Effector memory CD4-positive, alpha-beta T cell (primary cell): Measurements from ENCODE around the gene AGAP1.

Source experiments
- DNase-seq, 3 donors: peaks; one replicate each; pipeline ENCODE4 v3.0.0-alpha.2; 2020
- H3K27ac ChIP-seq: 2 replicates; pipeline ENCODE4 v1.7.0; 2013; ENCODE audit warnings: mild to moderate bottlenecking, low read length, moderate library complexity; ENCODE audit not compliant: insufficient read depth, poor library complexity, severe bottlenecking
- H3K27me3 ChIP-seq: replicated peaks from 2 replicates; pipeline ENCODE4 v1.7.0; 2013; ENCODE audit warnings: mild to moderate bottlenecking, low read length; ENCODE audit not compliant: insufficient read depth, control insufficient read depth, poor library complexity, severe bottlenecking
- H3K36me3 ChIP-seq: 2 replicates; pipeline ENCODE4 v1.7.0; 2013; ENCODE audit warnings: mild to moderate bottlenecking, low read length, moderate library complexity; ENCODE audit not compliant: control insufficient read depth, insufficient read depth
- H3K4me1 ChIP-seq: 2 replicates; pipeline ENCODE4 v1.7.0; 2013; ENCODE audit warnings: low read length, mild to moderate bottlenecking; ENCODE audit not compliant: control insufficient read depth, insufficient read depth, poor library complexity, severe bottlenecking
- H3K4me3 ChIP-seq: 2 replicates; pipeline ENCODE4 v1.7.0; 2013; ENCODE audit warnings: low read length, low read depth, mild to moderate bottlenecking; ENCODE audit not compliant: insufficient read depth, poor library complexity, severe bottlenecking
- H3K9me3 ChIP-seq: 2 replicates; pipeline ENCODE4 v1.7.0; 2013; ENCODE audit warnings: mild to moderate bottlenecking, low read length, moderate library complexity; ENCODE audit not compliant: control insufficient read depth

Gene AGAP1

GRCh38 chr2:235616885-235617284 is 123.0 kb downstream of the AGAP1 start:
- Histone ChIP-seq H3K9me3 (no peaks in the 10 kb centered on the region), H3K4me1 (no peaks in the 10 kb centered on the region), H3K27me3 (no peaks in the 10 kb centered on the region), H3K27ac (no peak overlapping the region), H3K4me3 (no peak overlapping the region), H3K36me3 (no peaks in the 10 kb centered on the region)
- no peak for DNase-seq

DNA sequence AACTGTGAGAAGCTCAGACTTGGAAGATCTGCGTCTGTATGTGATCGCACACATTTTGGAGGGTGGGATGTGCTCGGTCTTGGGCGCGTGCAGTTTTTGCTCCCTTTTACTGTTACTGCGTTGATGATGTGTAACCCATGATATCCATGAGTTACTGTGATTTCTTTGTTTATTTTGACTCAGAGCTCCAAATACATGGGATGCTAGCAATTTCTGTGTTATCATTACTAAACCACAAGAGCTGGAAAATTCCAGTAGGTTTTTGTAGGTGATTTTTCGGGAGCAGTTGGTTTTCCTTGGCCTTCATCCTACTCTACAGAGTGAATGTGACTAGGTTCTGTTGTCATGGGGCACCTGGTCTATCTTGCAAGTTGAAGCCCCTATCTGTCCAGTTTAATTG is 124.2 kb downstream of the AGAP1 start:
- Histone ChIP-seq H3K4me3 (no peak overlapping the region), H3K27me3 (no peaks in the 10 kb centered on the region), H3K27ac (no peak overlapping the region), H3K9me3 (no peaks in the 10 kb centered on the region), H3K36me3 (no peaks in the 10 kb centered on the region), H3K4me1 (no peaks in the 10 kb centered on the region)
- DNase-seq = no peak

- DNase-seq = no peak
- Histone ChIP-seq H3K4me1 (no peaks in the 10 kb centered on the region), H3K27me3 (no peaks in the 10 kb centered on the region), H3K4me3 (no peak overlapping the region), H3K36me3 (no peaks in the 10 kb centered on the region), H3K9me3 (no peaks in the 10 kb centered on the region), H3K27ac (no peak overlapping the region)
Measured at GRCh38 chr2:235619544-235619943, 125.7 kb downstream of the AGAP1 start.

DNA sequence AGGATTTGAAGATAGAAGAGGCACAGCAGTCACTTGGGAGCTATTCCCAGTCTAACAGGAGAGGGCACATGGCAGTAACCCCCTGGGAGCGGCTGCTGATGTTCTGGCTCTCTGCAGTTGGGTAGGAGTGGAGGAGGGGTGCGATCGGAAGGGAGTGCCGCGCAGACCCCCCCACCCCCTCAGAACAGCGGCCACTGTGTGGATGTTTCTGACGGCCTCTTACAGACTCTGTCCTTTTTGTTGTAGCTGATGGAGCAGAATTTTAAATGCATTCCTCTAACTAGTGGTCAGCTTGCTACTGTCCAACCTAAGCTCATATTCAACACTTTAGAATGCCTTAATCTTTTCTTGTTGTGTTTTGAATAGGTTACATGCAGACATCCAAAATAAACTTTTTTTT is 127.9 kb downstream of the AGAP1 start:
- H3K4me3 ChIP-seq = no peak overlapping the region
- no peak for DNase-seq

DNA sequence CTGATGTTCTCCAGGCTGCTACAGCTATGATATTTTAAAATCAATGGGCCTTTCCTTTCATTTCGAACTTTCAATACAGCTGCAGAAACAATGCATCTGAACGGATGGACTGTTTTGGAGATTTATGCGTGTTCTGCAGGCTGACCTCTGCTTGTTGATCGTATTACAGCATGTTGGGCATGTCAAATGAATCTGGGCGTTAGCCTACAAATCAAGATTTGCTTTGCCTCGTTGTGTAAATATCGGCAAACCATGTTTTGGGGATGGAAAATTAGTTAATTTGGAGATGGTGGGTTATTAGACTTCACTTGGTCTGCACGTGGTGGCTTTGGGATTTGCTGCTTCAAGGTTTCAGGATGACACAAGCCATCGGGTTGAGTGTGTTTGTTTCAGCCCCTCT is 129.3 kb downstream of the AGAP1 start:
- Histone ChIP-seq H3K4me3 (no peak overlapping the region), H3K4me1 (no peaks in the 10 kb centered on the region), H3K36me3 (no peaks in the 10 kb centered on the region), H3K27ac (no peak overlapping the region), H3K9me3 (no peaks in the 10 kb centered on the region), H3K27me3 (no peaks in the 10 kb centered on the region)
- no peak for DNase-seq

More for the DNA sequence above, 127.9 kb downstream of the AGAP1 start:
- no peak overlapping the region for H3K27ac ChIP-seq
- H3K36me3 ChIP-seq = no peaks in the 10 kb centered on the region
- no peaks in the 10 kb centered on the region for H3K4me1 ChIP-seq
- no peaks in the 10 kb centered on the region for H3K27me3 ChIP-seq
- no peaks in the 10 kb centered on the region for H3K9me3 ChIP-seq

DNA sequence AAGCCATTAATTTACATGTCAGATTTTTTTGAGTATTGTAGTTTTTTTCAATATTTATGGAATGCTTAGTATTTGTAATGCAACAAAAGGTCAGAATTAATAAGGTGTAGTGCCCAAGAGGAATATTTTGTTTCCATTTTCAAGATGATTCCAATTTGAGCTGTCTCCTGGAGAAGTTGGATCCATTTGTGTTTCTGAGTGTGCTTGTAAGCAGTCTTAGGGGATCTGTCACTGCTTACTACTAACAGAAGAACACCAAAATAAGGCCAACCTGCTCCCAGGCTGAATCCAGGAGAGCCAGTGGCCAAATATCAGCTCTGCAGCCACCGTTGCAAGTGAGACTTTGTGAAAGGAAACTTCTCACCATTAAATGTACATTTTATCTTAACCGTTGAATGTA is 129.9 kb downstream of the AGAP1 start:
- DNase-seq = no peak
- Histone ChIP-seq H3K36me3 (no peaks in the 10 kb centered on the region), H3K27me3 (no peaks in the 10 kb centered on the region), H3K4me1 (no peaks in the 10 kb centered on the region), H3K27ac (no peak overlapping the region), H3K9me3 (no peaks in the 10 kb centered on the region), H3K4me3 (no peak overlapping the region)

DNA sequence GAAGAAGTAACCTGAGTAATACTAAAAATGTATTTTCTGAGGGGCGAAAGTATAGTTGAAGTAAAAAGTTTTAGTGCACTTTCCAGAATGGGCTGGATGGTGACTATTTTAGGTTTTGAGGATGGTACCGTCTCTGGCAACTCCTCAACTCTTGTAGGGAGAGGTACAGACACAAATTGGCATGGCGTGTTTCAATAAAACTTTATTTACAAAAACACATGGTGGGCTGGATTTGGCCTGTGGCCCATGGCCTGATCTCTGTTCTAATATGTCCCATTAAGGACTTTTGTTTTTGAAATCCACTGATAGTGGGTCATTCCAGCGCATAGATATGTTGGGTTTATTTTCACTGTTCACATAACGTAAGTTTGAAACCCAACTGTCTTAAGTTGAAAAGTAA is 132.8 kb downstream of the AGAP1 start:
- Histone ChIP-seq H3K4me1 (no peaks in the 10 kb centered on the region), H3K9me3 (no peaks in the 10 kb centered on the region), H3K36me3 (no peaks in the 10 kb centered on the region), H3K27ac (no peak overlapping the region), H3K27me3 (no peaks in the 10 kb centered on the region), H3K4me3 (no peak overlapping the region)
- DNase-seq = no peak

- DNase-seq = no peak
- no peak overlapping the region for H3K4me3 ChIP-seq
- H3K4me1 ChIP-seq = no peaks in the 10 kb centered on the region
- no peaks in the 10 kb centered on the region for H3K27me3 ChIP-seq
- no peaks in the 10 kb centered on the region for H3K9me3 ChIP-seq
- H3K27ac ChIP-seq = no peak overlapping the region
- H3K36me3 ChIP-seq = no peaks in the 10 kb centered on the region
Measured at GRCh38 chr2:235627682-235628081, 133.8 kb downstream of the AGAP1 start.

GRCh38 chr2:235630718-235631296 is 137.0 kb downstream of the AGAP1 start:
- Histone ChIP-seq H3K27ac (no peak overlapping the region), H3K27me3 (no peaks in the 10 kb centered on the region), H3K4me1 (no peaks in the 10 kb centered on the region), H3K36me3 (no peaks in the 10 kb centered on the region), H3K9me3 (no peaks in the 10 kb centered on the region), H3K4me3 (no peak overlapping the region)
- no peak for DNase-seq

GRCh38 chr2:235634435-235635158 is 140.8 kb downstream of the AGAP1 start:
- Histone ChIP-seq H3K27me3 (no peaks in the 10 kb centered on the region), H3K27ac (no peak overlapping the region), H3K4me1 (no peaks in the 10 kb centered on the region), H3K36me3 (no peaks in the 10 kb centered on the region), H3K4me3 (no peak overlapping the region), H3K9me3 (no peaks in the 10 kb centered on the region)
- DNase-seq = no peak
